ENCODE data around the gene ATXN10.
A peak's percentile ranks its signal among the peaks of the same experiment; 100 is the strongest.

The ATXN10 gene

GRCh38 chr22:45771711-45772110 lies 100.1 kb downstream of the ATXN10 start:
- Histone ChIP-seq H4K20me1 (ENCODE audit: low read depth, low read length) (no peaks in the 10 kb centered on the region), H3K79me2 (ENCODE audit: insufficient read depth, low read length) (peaks cover 14% of the 10 kb centered on the region; the same call in 1 of the 2 replicates), H3F3A (ENCODE audit: insufficient read depth) (peaks cover 94% of the 10 kb centered on the region), H3K9me2 (replicated peaks; ENCODE audit: insufficient read depth, low read length) (no peaks in the 10 kb centered on the region), H3K4me2 (ENCODE audit: low read depth, low read length, poor library complexity, severe bottlenecking) (peak overlapping the region; percentile 87), H3K9ac (ENCODE audit: low read length) (peak overlapping the region; percentile 38), H3K36me3 (ENCODE audit: low read length) (no peaks in the 10 kb centered on the region), H2AFZ (ENCODE audit: low read depth, low read length, severe bottlenecking) (no peak overlapping the region), H3K27ac (ENCODE audit: low read depth, low read length) (peak overlapping the region; percentile 100), H3K27me3 (ENCODE audit: low read length) (no peaks in the 10 kb centered on the region), H3K9me3 (ENCODE audit: insufficient read depth, low read length) (no peaks in the 10 kb centered on the region), H3K4me3 (ENCODE audit: insufficient read depth, low read length, poor library complexity, severe bottlenecking) (no peak overlapping the region)
- no peak for TF ChIP-seq CTCF (IDR thresholded peaks at IDR 0.05; ENCODE audit: insufficient read depth, low read length, poor library complexity, severe bottlenecking)
- TF ChIP-seq EZH2phosphoT487 (conservative IDR thresholded peaks at IDR 0.05; ENCODE audit: low read length), result no peak

- Histone ChIP-seq H3K27ac (ENCODE audit: low read depth, low read length) (peak overlapping the region; percentile 100), H3K9me3 (ENCODE audit: insufficient read depth, low read length) (no peaks in the 10 kb centered on the region), H3K27me3 (ENCODE audit: low read length) (no peaks in the 10 kb centered on the region), H4K20me1 (ENCODE audit: low read depth, low read length) (no peaks in the 10 kb centered on the region), H3K79me2 (ENCODE audit: insufficient read depth, low read length) (peaks cover 10% of the 10 kb centered on the region; the same call in 1 of the 2 replicates), H3K36me3 (ENCODE audit: low read length) (no peaks in the 10 kb centered on the region), H3F3A (ENCODE audit: insufficient read depth) (peaks cover 96% of the 10 kb centered on the region), H3K9me2 (replicated peaks; ENCODE audit: insufficient read depth, low read length) (no peaks in the 10 kb centered on the region), H3K4me3 (ENCODE audit: insufficient read depth, low read length, poor library complexity, severe bottlenecking) (no peak overlapping the region), H3K4me2 (ENCODE audit: low read depth, low read length, poor library complexity, severe bottlenecking) (peak overlapping the region; percentile 87), H2AFZ (ENCODE audit: low read depth, low read length, severe bottlenecking) (no peak overlapping the region), H3K9ac (ENCODE audit: low read length) (peak overlapping the region; percentile 38)
- TF ChIP-seq EZH2phosphoT487 (conservative IDR thresholded peaks at IDR 0.05; ENCODE audit: low read length), result no peak
- TF ChIP-seq CTCF (IDR thresholded peaks at IDR 0.05; ENCODE audit: insufficient read depth, low read length, poor library complexity, severe bottlenecking), result no peak
These were observed 101.1 kb downstream of the ATXN10 start for GRCh38 chr22:45772743-45773142.

GRCh38 chr22:45774001-45774670 lies 102.5 kb downstream of the ATXN10 start:
- no peaks in the 10 kb centered on the region for H3K9me2 ChIP-seq (replicated peaks; ENCODE audit: insufficient read depth, low read length)
- peak overlapping the region; percentile 87 for H3K4me2 ChIP-seq (ENCODE audit: low read depth, low read length, poor library complexity, severe bottlenecking)
- H3F3A ChIP-seq (ENCODE audit: insufficient read depth), result peaks cover 96% of the 10 kb centered on the region
- H3K4me3 ChIP-seq (ENCODE audit: insufficient read depth, low read length, poor library complexity, severe bottlenecking), result no peak overlapping the region
- peak overlapping the region; percentile 100 for H3K27ac ChIP-seq (ENCODE audit: low read depth, low read length)
- peaks cover 10% of the 10 kb centered on the region; the same call in 1 of the 2 replicates for H3K79me2 ChIP-seq (ENCODE audit: insufficient read depth, low read length)
- no peak overlapping the region for H2AFZ ChIP-seq (ENCODE audit: low read depth, low read length, severe bottlenecking)
- no peaks in the 10 kb centered on the region for H4K20me1 ChIP-seq (ENCODE audit: low read depth, low read length)
- no peaks in the 10 kb centered on the region for H3K36me3 ChIP-seq (ENCODE audit: low read length)
- peak overlapping the region; percentile 62 for H3K9ac ChIP-seq (ENCODE audit: low read length)
- no peaks in the 10 kb centered on the region for H3K27me3 ChIP-seq (ENCODE audit: low read length)
- H3K9me3 ChIP-seq (ENCODE audit: insufficient read depth, low read length), result no peaks in the 10 kb centered on the region
- no peak for TF ChIP-seq CTCF (IDR thresholded peaks at IDR 0.05; ENCODE audit: insufficient read depth, low read length, poor library complexity, severe bottlenecking)
